HCT116 (cell line): ENCODE measurements around the gene CABS1. TPM values are rescaled to one million over a fixed set of nuclear protein-coding genes. Genes with fewer than 3 reads are reported as not detected.

ENCODE experiments used
- ATAC-seq: fragments of 200-7000 bp; cut with Tn5 transposase; 2 replicates; pipeline ENCODE4 v1.9.1; 2020; ENCODE audit warnings: mild to moderate bottlenecking, moderate library complexity
- BruUV-seq: library from RNA; stranded (reverse); fragments of 400-500 nt; replicated peaks from 2 replicates; lab custom pipeline; 2021; lab: Mats Ljungman, UMichigan
- CTCF ChIA-PET: fragments of 300-600 bp; sonication (Branson Sonifier 250); formaldehyde crosslinking; loops from one replicate; lab custom pipeline; 2021; ENCODE audit warnings: antibody characterized with exemption; lab: Charles Lee
- POLR2A ChIA-PET: fragments of 300-600, 350-600 bp; sonication (Branson Sonifier 250); formaldehyde crosslinking; loops from one replicate; lab custom pipeline; 2021; ENCODE audit warnings: antibody characterized with exemption; lab: Charles Lee
- RAD21 ChIA-PET, 2 experiments: fragments of 300-600 bp; sonication (Branson Sonifier 250); formaldehyde crosslinking; loops; one replicate each; lab custom pipeline; 2023; ENCODE audit warnings: low total read pairs in 2 of 2; ENCODE audit not compliant: uncharacterized antibody in 2 of 2, unreplicated experiment in 2 of 2, low non-redundant PET in 1 of 2; lab: Charles Lee
- DNase-seq: peaks from one replicate; pipeline ENCODE4 v3.0.0-alpha.2; 2010; ENCODE audit warnings: low read depth, low spot score
- H2AFZ ChIP-seq: fragments of 200-600 bp; shearing (Covaris generic), sonication (generic); 2 replicates; pipeline ENCODE4 v1.6.1; 2017; ENCODE audit warnings: low read depth, mixed run types, mixed read lengths, antibody characterized with exemption, low read length; ENCODE audit not compliant: poor library complexity, severe bottlenecking
- H3K27ac ChIP-seq: 2 replicates; pipeline ENCODE4 v1.5.1; 2012; ENCODE audit warnings: low read depth, low read length
- H3K27me3 ChIP-seq: fragments of 200-600 bp; sonication (generic); 2 replicates; pipeline ENCODE4 v1.6.1; 2016; ENCODE audit warnings: mixed run types, low read length, mixed read lengths; ENCODE audit not compliant: insufficient read depth
- H3K36me3 ChIP-seq, 2 experiments: fragments of 200-500 bp in 1 of 2; fragments of 200-600 bp in 1 of 2; sonication (Bioruptor generic) in 1 of 2; sonication (generic) in 1 of 2; 2 replicates each; pipeline versions ENCODE4 v1.5.1 to v1.6.1; 2014 to 2016; ENCODE audit warnings: low read length in 2 of 2, inconsistent platforms in 1 of 2, mixed read lengths in 1 of 2, mixed run types in 1 of 2; ENCODE audit not compliant: insufficient read depth in 2 of 2, control insufficient read depth in 1 of 2
- H3K4me1 ChIP-seq, 2 experiments: fragments of 200-600 bp in 1 of 2; sonication (generic) in 1 of 2; 2 replicates each; pipeline versions ENCODE4 v1.5.1 to v1.6.1; 2012 to 2017; ENCODE audit warnings: low read length in 2 of 2, inconsistent platforms in 1 of 2, mild to moderate bottlenecking in 1 of 2, mixed read lengths in 1 of 2, mixed run types in 1 of 2, moderate library complexity in 1 of 2; ENCODE audit not compliant: insufficient read depth in 2 of 2, control insufficient read depth in 1 of 2
- H3K4me2 ChIP-seq: fragments of 200-600 bp; sonication (generic); 2 replicates; pipeline ENCODE4 v1.6.1; 2017; ENCODE audit warnings: mixed run types, low read length, mixed read lengths
- H3K4me3 ChIP-seq, 2 experiments: fragments of 200-600 bp in 1 of 2; sonication (generic) in 1 of 2; replicated peaks in 1 of 2; 2 replicates each; pipeline ENCODE4 v1.5.1; 2011 to 2016; ENCODE audit warnings: low read length in 2 of 2, control low read depth in 1 of 2, low read depth in 1 of 2, mild to moderate bottlenecking in 1 of 2, mixed read lengths in 1 of 2, mixed run types in 1 of 2
- H3K79me2 ChIP-seq: fragments of 200-600 bp; sonication (generic); 2 replicates; pipeline ENCODE4 v1.6.1; 2017; ENCODE audit warnings: mild to moderate bottlenecking, mixed run types, low read length, moderate library complexity, mixed read lengths; ENCODE audit not compliant: insufficient read depth
- H3K9ac ChIP-seq: fragments of 200-600 bp; sonication (generic); 2 replicates; pipeline ENCODE4 v1.6.1; 2016; ENCODE audit warnings: low read length, mixed read lengths
- H3K9me2 ChIP-seq: fragments of 200-600 bp; sonication (generic), shearing (Covaris generic); 2 replicates; pipeline ENCODE4 v1.6.1; 2017; ENCODE audit warnings: mixed run types, mild to moderate bottlenecking, moderate library complexity; ENCODE audit not compliant: insufficient read depth
- H3K9me3 ChIP-seq, 2 experiments: fragments of 200-500 bp in 1 of 2; fragments of 200-600 bp in 1 of 2; sonication (Bioruptor generic) in 1 of 2; sonication (generic) in 1 of 2; 2 replicates each; pipeline ENCODE4 v1.6.1; 2014 to 2017; ENCODE audit warnings: low read length in 2 of 2, mixed read lengths in 2 of 2, inconsistent platforms in 1 of 2, low read depth in 1 of 2, mild to moderate bottlenecking in 1 of 2, mixed run types in 1 of 2, moderate library complexity in 1 of 2; ENCODE audit not compliant: control insufficient read depth in 1 of 2, insufficient read depth in 1 of 2
- H4K20me1 ChIP-seq: fragments of 200-600 bp; sonication (generic), shearing (Covaris generic); 2 replicates; pipeline ENCODE4 v1.6.1; 2017; ENCODE audit warnings: mixed run types, mild to moderate bottlenecking, moderate library complexity; ENCODE audit not compliant: insufficient read depth
- CEBPB ChIP-seq: IDR thresholded peaks from 2 replicates; pipeline ENCODE4 v1.6.1; 2012; ENCODE audit warnings: low read depth
- EGR1 ChIP-seq: IDR thresholded peaks from 2 replicates; pipeline ENCODE4 v1.6.1; 2012; ENCODE audit warnings: low read depth
- ELF1 ChIP-seq: IDR thresholded peaks from 2 replicates; pipeline ENCODE4 v1.6.1; 2012; ENCODE audit warnings: low read depth, borderline replicate concordance
- EZH2 ChIP-seq: fragments of 200-600 bp; sonication (generic); IDR thresholded peaks from 2 replicates; pipeline ENCODE4 v1.6.1; 2017; ENCODE audit warnings: antibody characterized with exemption, mixed run types
- FOSL1 ChIP-seq: IDR thresholded peaks from 2 replicates; pipeline ENCODE4 v1.6.1; 2012; ENCODE audit warnings: low read depth
- JUND ChIP-seq: IDR thresholded peaks from 2 replicates; pipeline ENCODE4 v1.6.1; 2012
- POLR2A ChIP-seq: IDR thresholded peaks from 2 replicates; pipeline ENCODE4 v1.7.0; 2011; ENCODE audit warnings: borderline replicate concordance; ENCODE audit not compliant: insufficient read depth, insufficient read length; ENCODE audit errors: extremely low read depth
- POLR2AphosphoS5 ChIP-seq: IDR thresholded peaks from 2 replicates; pipeline ENCODE4 v1.6.1; 2011; ENCODE audit warnings: mild to moderate bottlenecking, low read depth, low read length, moderate library complexity
- RAD21 ChIP-seq: IDR thresholded peaks from 2 replicates; pipeline ENCODE4 v1.6.1; 2012; ENCODE audit warnings: low read depth, mild to moderate bottlenecking
- SIN3A ChIP-seq: IDR thresholded peaks from 2 replicates; pipeline ENCODE4 v1.6.1; 2012; ENCODE audit warnings: low read depth
- SP1 ChIP-seq: IDR thresholded peaks from 2 replicates; pipeline ENCODE4 v1.6.1; 2012; ENCODE audit warnings: low read depth
- SRF ChIP-seq: IDR thresholded peaks from 2 replicates; pipeline ENCODE4 v1.6.1; 2012; ENCODE audit warnings: low read depth
- TCF7L2 ChIP-seq: IDR thresholded peaks from 2 replicates; pipeline ENCODE4 v1.7.0; 2011; ENCODE audit warnings: borderline replicate concordance, inconsistent platforms; ENCODE audit not compliant: insufficient read depth, insufficient read length; ENCODE audit errors: extremely low read depth
- YY1 ChIP-seq: IDR thresholded peaks from 2 replicates; pipeline ENCODE4 v1.6.1; 2011; ENCODE audit warnings: low read length, low read depth, moderate library complexity, mild to moderate bottlenecking; ENCODE audit not compliant: insufficient replicate concordance; ENCODE audit errors: extremely low read depth
- ZBTB33 ChIP-seq: IDR thresholded peaks from 2 replicates; pipeline ENCODE4 v1.6.1; 2011; ENCODE audit warnings: mild to moderate bottlenecking, low read length, moderate library complexity; ENCODE audit not compliant: insufficient replicate concordance; ENCODE audit errors: extremely low read depth
- ZFX ChIP-seq: fragments of 450-650 bp; IDR thresholded peaks from 2 replicates; pipeline ENCODE4 v1.6.1; 2017
- ZNF274 ChIP-seq: fragments of 200-500 bp; sonication (Bioruptor generic); IDR thresholded peaks from 2 replicates; pipeline ENCODE4 v1.6.1; 2014; ENCODE audit warnings: mild to moderate bottlenecking, low read depth, low read length, inconsistent platforms
- intact Hi-C: fragments of 100-400 bp; cut with micrococcal nuclease; formaldehyde crosslinking; loops from 2 replicates; pipeline ENCODE4 v1.10.0; 2022
- total RNA-seq: library from RNA; stranded (reverse); gene quantifications from one replicate; pipeline ENCODE4 v1.2.1, GENCODE V29; 2021; ENCODE audit not compliant: unreplicated experiment
- TF ChIP-seq, protein P1 (sequence below), 3 experiments: fragments of 200-600 bp in 1 of 3; sonication (generic) in 1 of 3; IDR thresholded peaks in 2 of 3; conservative IDR thresholded peaks in 1 of 3; 2 replicates each; pipeline ENCODE4 v1.5.1; 2012 to 2017; ENCODE audit warnings: low read depth in 2 of 3, low read length in 2 of 3, antibody characterized with exemption in 1 of 3, borderline replicate concordance in 1 of 3, control low read depth in 1 of 3, mild to moderate bottlenecking in 1 of 3, mixed read lengths in 1 of 3, mixed run types in 1 of 3, moderate library complexity in 1 of 3; ENCODE audit not compliant: insufficient read depth in 1 of 3
- TF ChIP-seq, protein P2 (sequence below): IDR thresholded peaks from 2 replicates; pipeline ENCODE4 v1.6.1; 2012
- TF ChIP-seq, protein P3 (sequence below): IDR thresholded peaks from 2 replicates; pipeline ENCODE4 v1.6.1; 2012; ENCODE audit warnings: low read depth

CABS1 gene
- total RNA-seq, 1 experiment from 2014 or later = not detected

GRCh38 chr4:70371987-70372386, 37.2 kb downstream of the CABS1 start:
- Histone ChIP-seq H3K4me3 (no peak overlapping the region), H3K27ac (no peak overlapping the region), H3K79me2 (no peaks in the 10 kb centered on the region), H3K9ac (no peak overlapping the region), H3K27me3 (no peaks in the 10 kb centered on the region), H3K4me1 (no peaks in the 10 kb centered on the region), H4K20me1 (no peaks in the 10 kb centered on the region), H3K4me2 (no peak overlapping the region), H3K9me2 (no peaks in the 10 kb centered on the region), H3K9me3 (no peaks in the 10 kb centered on the region), H3K36me3 (no peaks in the 10 kb centered on the region), H2AFZ (no peak overlapping the region)
- DNase-seq (no peak), ATAC-seq (no peak)
- RAD21 ChIA-PET = no interaction called here
- intact Hi-C loops = no loop called here
- POLR2A ChIA-PET = no interaction called here
- no TSS peak for BruUV-seq
- CTCF ChIA-PET = no interaction called here
- no peak for TF ChIP-seq EZH2
- no peak for TF ChIP-seq JUND
- TF ChIP-seq, protein P1, sequence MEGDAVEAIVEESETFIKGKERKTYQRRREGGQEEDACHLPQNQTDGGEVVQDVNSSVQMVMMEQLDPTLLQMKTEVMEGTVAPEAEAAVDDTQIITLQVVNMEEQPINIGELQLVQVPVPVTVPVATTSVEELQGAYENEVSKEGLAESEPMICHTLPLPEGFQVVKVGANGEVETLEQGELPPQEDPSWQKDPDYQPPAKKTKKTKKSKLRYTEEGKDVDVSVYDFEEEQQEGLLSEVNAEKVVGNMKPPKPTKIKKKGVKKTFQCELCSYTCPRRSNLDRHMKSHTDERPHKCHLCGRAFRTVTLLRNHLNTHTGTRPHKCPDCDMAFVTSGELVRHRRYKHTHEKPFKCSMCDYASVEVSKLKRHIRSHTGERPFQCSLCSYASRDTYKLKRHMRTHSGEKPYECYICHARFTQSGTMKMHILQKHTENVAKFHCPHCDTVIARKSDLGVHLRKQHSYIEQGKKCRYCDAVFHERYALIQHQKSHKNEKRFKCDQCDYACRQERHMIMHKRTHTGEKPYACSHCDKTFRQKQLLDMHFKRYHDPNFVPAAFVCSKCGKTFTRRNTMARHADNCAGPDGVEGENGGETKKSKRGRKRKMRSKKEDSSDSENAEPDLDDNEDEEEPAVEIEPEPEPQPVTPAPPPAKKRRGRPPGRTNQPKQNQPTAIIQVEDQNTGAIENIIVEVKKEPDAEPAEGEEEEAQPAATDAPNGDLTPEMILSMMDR (IDR thresholded peaks at IDR 0.05 in 2 of 3, conservative IDR thresholded peaks at IDR 0.05 in 1 of 3; ENCODE audit: borderline replicate concordance in 1 of 3, insufficient read depth in 1 of 3, low read depth in 2 of 3, low read length in 2 of 3) = no peak
- TF ChIP-seq ELF1 = no peak
- no peak for TF ChIP-seq YY1
- no peak for TF ChIP-seq ZNF274
- TF ChIP-seq POLR2AphosphoS5 = no peak
- TF ChIP-seq CEBPB = no peak
- TF ChIP-seq ZBTB33 = no peak
- TF ChIP-seq, protein P2, sequence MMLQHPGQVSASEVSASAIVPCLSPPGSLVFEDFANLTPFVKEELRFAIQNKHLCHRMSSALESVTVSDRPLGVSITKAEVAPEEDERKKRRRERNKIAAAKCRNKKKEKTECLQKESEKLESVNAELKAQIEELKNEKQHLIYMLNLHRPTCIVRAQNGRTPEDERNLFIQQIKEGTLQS = no peak
- TF ChIP-seq EGR1 = no peak
- no peak for TF ChIP-seq TCF7L2
- TF ChIP-seq ZFX = no peak
- TF ChIP-seq RAD21 = no peak
- TF ChIP-seq, protein P3, sequence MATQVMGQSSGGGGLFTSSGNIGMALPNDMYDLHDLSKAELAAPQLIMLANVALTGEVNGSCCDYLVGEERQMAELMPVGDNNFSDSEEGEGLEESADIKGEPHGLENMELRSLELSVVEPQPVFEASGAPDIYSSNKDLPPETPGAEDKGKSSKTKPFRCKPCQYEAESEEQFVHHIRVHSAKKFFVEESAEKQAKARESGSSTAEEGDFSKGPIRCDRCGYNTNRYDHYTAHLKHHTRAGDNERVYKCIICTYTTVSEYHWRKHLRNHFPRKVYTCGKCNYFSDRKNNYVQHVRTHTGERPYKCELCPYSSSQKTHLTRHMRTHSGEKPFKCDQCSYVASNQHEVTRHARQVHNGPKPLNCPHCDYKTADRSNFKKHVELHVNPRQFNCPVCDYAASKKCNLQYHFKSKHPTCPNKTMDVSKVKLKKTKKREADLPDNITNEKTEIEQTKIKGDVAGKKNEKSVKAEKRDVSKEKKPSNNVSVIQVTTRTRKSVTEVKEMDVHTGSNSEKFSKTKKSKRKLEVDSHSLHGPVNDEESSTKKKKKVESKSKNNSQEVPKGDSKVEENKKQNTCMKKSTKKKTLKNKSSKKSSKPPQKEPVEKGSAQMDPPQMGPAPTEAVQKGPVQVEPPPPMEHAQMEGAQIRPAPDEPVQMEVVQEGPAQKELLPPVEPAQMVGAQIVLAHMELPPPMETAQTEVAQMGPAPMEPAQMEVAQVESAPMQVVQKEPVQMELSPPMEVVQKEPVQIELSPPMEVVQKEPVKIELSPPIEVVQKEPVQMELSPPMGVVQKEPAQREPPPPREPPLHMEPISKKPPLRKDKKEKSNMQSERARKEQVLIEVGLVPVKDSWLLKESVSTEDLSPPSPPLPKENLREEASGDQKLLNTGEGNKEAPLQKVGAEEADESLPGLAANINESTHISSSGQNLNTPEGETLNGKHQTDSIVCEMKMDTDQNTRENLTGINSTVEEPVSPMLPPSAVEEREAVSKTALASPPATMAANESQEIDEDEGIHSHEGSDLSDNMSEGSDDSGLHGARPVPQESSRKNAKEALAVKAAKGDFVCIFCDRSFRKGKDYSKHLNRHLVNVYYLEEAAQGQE = no peak
- no peak for TF ChIP-seq FOSL1
- TF ChIP-seq POLR2A = no peak
- no peak for TF ChIP-seq SRF
- TF ChIP-seq SP1 = no peak
- no peak for TF ChIP-seq SIN3A
- TF ChIP-seq, all 23 proteins: peak for 0
